Nephron (organoid): ENCODE results near the gene GRM2.

Experiments used
- H3K27ac Mint-ChIP-seq, 3 experiments: 2 replicates each; pipeline ENCODE4 v1.8.0; 2020; ENCODE audit warnings: mixed read lengths in 3 of 3, mild to moderate bottlenecking in 2 of 3, moderate library complexity in 1 of 3
- H3K27me3 Mint-ChIP-seq: 2 replicates; pipeline ENCODE4 v1.8.0; 2021; ENCODE audit warnings: low read depth, mild to moderate bottlenecking, moderate library complexity, mixed read lengths
- H3K36me3 Mint-ChIP-seq: 2 replicates; pipeline ENCODE4 v1.8.0; 2020; ENCODE audit warnings: low read depth, mixed read lengths
- H3K4me1 Mint-ChIP-seq: 2 replicates; pipeline ENCODE4 v1.8.0; 2020; ENCODE audit warnings: mixed read lengths
- H3K4me3 Mint-ChIP-seq, 3 experiments: 2 replicates each; pipeline ENCODE4 v1.8.0; 2020; ENCODE audit warnings: mild to moderate bottlenecking in 3 of 3, mixed read lengths in 3 of 3, moderate library complexity in 2 of 3
- H3K9me3 Mint-ChIP-seq: 2 replicates; pipeline ENCODE4 v1.8.0; 2020; ENCODE audit warnings: mixed read lengths
- CTCF ChIP-seq, 3 experiments: fragments of 200-600 bp; sonication (generic); IDR thresholded peaks; one replicate each; pipeline ENCODE4 v1.5.0; 2021; ENCODE audit warnings: antibody characterized with exemption in 3 of 3; ENCODE audit not compliant: unreplicated experiment in 3 of 3

GRM2 gene

GRCh38 chr3:51681453-51681852, 25.4 kb upstream of the GRM2 start:
- Mint-ChIP-seq H3K27me3 (no peaks in the 10 kb centered on the region), H3K36me3 (peaks cover 22% of the 10 kb centered on the region), H3K4me3 (no peak overlapping the region), H3K9me3 (no peaks in the 10 kb centered on the region), H3K4me1 (peaks cover 27% of the 10 kb centered on the region), H3K27ac (no peak overlapping the region)
- TF ChIP-seq CTCF (IDR thresholded peaks at IDR 0.05; ENCODE audit: unreplicated experiment in 3 of 3) = no peak

- Mint-ChIP-seq H3K4me3 (no peak overlapping the region), H3K4me1 (peaks cover 31% of the 10 kb centered on the region), H3K27ac (no peak overlapping the region), H3K9me3 (no peaks in the 10 kb centered on the region), H3K36me3 (peaks cover 22% of the 10 kb centered on the region), H3K27me3 (no peaks in the 10 kb centered on the region)
- peak; percentile 75 to 83 (median 80) for TF ChIP-seq CTCF (IDR thresholded peaks at IDR 0.05; ENCODE audit: unreplicated experiment in 3 of 3)
Observed at GRCh38 chr3:51682079-51682478, 24.8 kb upstream of the GRM2 start.

- H3K27ac Mint-ChIP-seq = no peak overlapping the region
- peaks cover 36% of the 10 kb centered on the region for H3K4me1 Mint-ChIP-seq
- TF ChIP-seq CTCF (IDR thresholded peaks at IDR 0.05; ENCODE audit: unreplicated experiment in 3 of 3) = no peak
- H3K36me3 Mint-ChIP-seq = peaks cover 22% of the 10 kb centered on the region
- no peaks in the 10 kb centered on the region for H3K27me3 Mint-ChIP-seq
- no peaks in the 10 kb centered on the region for H3K9me3 Mint-ChIP-seq
- H3K4me3 Mint-ChIP-seq = no peak overlapping the region
Observed at GRCh38 chr3:51682526-51682925, 24.3 kb upstream of the GRM2 start.

- Mint-ChIP-seq H3K9me3 (no peaks in the 10 kb centered on the region), H3K36me3 (peaks cover 22% of the 10 kb centered on the region), H3K4me1 (peaks cover 40% of the 10 kb centered on the region), H3K27me3 (no peaks in the 10 kb centered on the region), H3K4me3 (no peak overlapping the region), H3K27ac (no peak overlapping the region)
- no peak for TF ChIP-seq CTCF (IDR thresholded peaks at IDR 0.05; ENCODE audit: unreplicated experiment in 3 of 3)
Observed at GRCh38 chr3:51683566-51683965, 23.3 kb upstream of the GRM2 start.

- Mint-ChIP-seq H3K27ac (peak overlapping the region in 1 of 3 experiments; percentile 4), H3K36me3 (peaks cover 22% of the 10 kb centered on the region), H3K27me3 (no peaks in the 10 kb centered on the region), H3K9me3 (no peaks in the 10 kb centered on the region), H3K4me3 (no peak overlapping the region), H3K4me1 (peaks cover 40% of the 10 kb centered on the region)
- TF ChIP-seq CTCF (IDR thresholded peaks at IDR 0.05; ENCODE audit: unreplicated experiment in 3 of 3) = no peak
Observed at GRCh38 chr3:51684971-51685751, 21.7 kb upstream of the GRM2 start.

- Mint-ChIP-seq H3K27ac (peak overlapping the region; percentile 19 to 57 (median 48)), H3K4me3 (no peak overlapping the region), H3K27me3 (no peaks in the 10 kb centered on the region), H3K4me1 (peaks cover 38% of the 10 kb centered on the region), H3K36me3 (peaks cover 22% of the 10 kb centered on the region), H3K9me3 (no peaks in the 10 kb centered on the region)
- no peak for TF ChIP-seq CTCF (IDR thresholded peaks at IDR 0.05; ENCODE audit: unreplicated experiment in 3 of 3)
Observed at GRCh38 chr3:51686056-51686455, 20.8 kb upstream of the GRM2 start.
